NCI-H82 treated with DMSO at 0.1 percent for 48 hours (cell line): ENCODE results near the gene APOL6.
"Not testable (repeated sequence)": the region's sequence is repeated elsewhere in the genome, so short reads cannot be mapped to it uniquely, and the experiment has no call there.

Source experiments
- DNase-seq: peaks from one replicate; lab custom pipeline; 2025; ENCODE audit not compliant: unreplicated experiment; lab: John Stamatoyannopoulos, UW

APOL6 gene

DNA sequence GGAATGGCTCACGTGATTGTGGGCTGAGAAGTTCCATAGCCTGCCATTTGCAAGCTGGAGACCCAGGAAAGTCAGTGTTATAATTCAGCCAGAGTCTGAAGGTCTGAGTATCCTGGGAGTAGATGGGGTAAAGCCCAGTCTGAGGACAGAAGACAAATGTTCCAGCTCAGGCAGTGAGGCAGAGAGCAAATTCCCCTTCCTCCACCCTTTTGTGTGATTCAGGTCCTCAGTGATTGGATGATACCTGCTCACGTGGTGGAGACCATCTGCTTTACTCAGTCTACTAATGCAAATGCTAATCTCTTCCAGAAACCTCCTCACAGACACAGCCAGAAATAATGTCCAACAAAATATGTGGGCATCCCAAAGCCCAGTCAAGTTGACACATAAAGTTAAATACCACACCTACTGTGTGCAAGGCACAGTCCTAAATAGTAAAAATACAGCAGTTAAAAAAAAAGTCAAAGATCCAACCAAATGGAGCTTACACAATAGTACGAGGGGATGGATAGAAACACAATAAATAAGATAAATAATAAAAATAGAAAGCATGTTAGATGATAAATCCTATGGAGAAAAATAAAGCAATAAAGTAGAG lies 13.2 kb upstream of the APOL6 start:
- DNase-seq: peak; percentile 7

GRCh38 chr22:35637254-35637653 lies 11.0 kb upstream of the APOL6 start:
- no peak for DNase-seq

DNA sequence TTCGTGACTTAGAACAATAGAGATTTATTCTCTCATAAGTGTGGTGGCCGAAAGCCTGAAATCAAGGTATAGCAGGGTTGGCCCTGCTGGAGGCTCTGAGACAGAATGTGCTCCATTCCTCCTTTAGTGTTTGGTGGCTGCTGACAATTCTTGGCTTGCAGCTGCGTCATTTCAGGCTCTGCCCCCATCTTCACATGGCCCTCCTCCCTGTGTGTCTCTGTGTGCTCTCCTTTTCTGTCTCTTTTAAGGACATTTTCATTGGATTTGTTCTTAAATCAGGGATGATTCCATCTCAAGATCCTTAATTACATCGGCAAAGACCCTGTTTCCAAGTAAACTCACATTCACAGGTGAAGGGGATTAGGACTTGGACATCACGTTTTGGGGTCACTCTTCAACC lies 10.2 kb upstream of the APOL6 start:
- no peak for DNase-seq

GRCh38 chr22:35638410-35638809 lies 9.8 kb upstream of the APOL6 start:
- no peak for DNase-seq

- no peak for DNase-seq
These were observed 6.6 kb upstream of the APOL6 start for GRCh38 chr22:35641494-35642120.

DNA sequence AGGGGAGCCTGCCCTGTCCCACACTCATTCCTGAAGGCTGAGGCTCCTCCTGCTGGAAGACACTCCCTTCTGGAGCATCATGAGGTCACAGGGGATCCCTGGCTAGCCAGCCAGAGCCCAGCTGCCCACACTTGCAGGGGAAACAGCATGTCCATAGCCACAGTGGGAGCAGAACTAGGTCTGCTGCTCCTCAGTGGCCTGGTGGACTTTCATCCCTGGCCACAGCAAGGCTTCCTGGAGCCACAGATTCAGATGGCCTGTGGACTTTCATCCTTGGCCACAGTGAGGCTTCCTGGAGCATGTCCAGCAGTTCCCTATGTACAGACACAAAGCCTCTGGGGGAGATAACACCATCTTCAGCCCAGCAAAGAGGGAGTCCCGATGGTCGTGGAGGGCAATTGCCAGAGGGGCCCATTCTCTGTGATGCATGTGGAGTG lies 5.9 kb upstream of the APOL6 start:
- no peak for DNase-seq

DNA sequence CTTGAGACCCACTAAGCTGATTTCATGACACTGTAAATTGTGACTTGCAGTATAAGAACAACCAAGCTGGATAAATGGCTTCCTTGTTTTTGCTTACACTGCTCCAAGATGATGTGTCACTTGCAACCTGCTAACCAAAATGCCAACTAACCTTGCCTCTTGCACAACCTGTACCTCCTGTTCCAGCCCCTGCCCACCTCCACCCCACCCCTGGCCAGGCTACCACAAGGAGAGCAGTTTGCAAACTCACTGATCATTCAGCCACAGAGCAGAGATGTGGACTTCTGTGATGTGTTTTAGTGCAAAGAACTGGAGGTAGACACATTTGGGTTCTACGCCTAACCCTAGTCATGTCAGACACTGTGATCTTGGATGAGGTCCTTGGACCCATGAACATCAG lies 4.3 kb upstream of the APOL6 start:
- no peak for DNase-seq

GRCh38 chr22:35645646-35646045 lies 2.6 kb upstream of the APOL6 start:
- DNase-seq: no peak

GRCh38 chr22:35649026-35649553 lies 844 bp downstream of the APOL6 start:
- DNase-seq: no peak

DNA sequence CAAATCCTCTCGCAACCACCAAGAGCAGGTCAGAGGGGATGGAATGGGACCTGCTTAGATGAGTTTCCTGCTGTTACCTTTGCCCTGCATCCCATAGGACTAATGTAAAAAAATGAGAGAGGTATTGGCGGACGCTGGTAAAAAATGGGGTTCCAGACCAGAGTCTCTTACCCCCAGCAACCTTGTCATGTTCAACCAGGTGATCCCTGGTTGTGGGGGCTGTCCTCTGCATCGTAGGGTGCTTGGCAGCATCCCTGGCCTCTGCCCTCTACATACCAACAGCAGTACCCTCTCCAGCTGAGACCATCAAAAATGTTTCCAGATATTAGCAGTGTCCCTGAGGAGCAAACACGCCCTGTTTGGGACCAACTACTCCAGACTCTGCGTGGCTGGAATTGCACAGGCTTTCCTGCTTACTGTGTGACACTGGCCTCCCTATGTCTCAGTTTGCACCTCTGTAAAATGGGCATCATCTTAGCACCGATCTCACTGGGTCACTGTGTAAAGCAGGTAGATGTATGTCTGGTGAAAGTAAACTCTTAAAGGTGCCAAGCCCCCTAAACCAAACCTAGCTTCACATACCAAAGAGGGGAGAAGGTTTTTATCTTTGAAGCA lies 1.5 kb downstream of the APOL6 start:
- DNase-seq: no peak

GRCh38 chr22:35651085-35651484 lies 2.8 kb downstream of the APOL6 start:
- DNase-seq: no peak

GRCh38 chr22:35653824-35654223 lies 5.6 kb downstream of the APOL6 start:
- DNase-seq: no peak

DNA sequence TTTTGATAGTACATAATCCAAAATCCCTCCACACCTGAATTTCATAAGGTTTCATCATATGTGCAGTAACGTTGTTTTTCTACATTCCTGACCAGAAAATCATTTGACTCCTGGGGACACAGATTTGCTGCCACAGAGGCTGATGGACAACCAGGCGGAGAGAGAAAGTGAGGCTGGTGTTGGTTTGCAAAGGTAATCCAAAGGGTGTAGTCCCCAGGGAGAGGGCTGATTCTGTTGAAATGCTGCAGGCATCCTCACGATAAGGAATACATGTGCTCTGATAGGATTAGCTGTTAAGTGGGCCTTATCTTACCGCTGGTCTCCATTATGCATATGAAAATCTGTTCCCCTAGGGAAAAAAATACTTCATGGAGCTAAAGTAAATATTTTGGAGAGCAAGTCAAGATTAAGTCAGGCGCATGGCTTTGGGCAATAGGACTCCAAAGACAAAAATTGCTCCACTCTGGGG lies 8.1 kb downstream of the APOL6 start:
- DNase-seq: peak; percentile 78

GRCh38 chr22:35657571-35658312 lies 9.5 kb downstream of the APOL6 start:
- no peak for DNase-seq

DNA sequence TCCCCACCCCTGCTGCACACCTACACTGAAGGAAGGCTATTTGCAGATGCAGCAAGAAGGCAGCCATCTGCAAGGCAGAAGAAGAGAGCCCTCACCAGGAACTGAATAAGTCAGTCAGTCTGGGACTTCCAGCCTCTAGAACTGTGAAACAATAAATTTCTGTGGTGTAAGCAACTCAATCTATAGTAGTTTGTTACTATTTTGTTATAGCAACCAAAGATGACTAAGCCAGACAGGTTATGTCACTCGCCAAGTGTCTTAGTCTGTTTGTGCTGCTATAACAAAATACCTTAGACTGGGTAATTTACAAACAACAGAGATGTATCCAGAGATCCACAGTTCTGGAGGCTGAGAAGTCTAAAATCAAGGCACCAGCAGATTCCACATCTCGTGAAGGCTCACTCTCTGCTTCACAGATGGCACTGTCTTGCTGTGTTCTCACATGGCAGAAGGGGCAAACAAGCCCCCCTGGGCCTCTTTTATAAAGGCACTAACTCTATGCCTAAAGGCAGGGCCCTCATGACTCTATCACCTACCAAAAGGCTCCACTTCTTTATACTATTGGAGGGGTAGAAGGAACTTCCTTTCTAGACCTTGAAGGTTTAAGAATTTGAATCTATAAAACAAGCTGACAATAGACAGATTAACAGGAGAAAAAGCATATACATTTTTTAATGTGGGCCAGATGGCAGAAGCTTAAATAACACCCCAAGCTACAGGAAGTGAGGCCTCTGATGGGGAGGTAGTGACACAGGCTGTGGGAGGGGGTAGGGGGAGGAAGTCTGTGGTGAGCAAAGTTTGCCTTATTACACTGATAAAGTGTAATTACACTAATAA lies 12.3 kb downstream of the APOL6 start:
- DNase-seq: no peak

- no peak for DNase-seq
These were observed 13.2 kb downstream of the APOL6 start for GRCh38 chr22:35661464-35661863.

GRCh38 chr22:35662914-35663313 lies 14.7 kb downstream of the APOL6 start:
- no peak for DNase-seq

- DNase-seq: no peak
These were observed 15.1 kb downstream of the APOL6 start for GRCh38 chr22:35663371-35663770.

DNA sequence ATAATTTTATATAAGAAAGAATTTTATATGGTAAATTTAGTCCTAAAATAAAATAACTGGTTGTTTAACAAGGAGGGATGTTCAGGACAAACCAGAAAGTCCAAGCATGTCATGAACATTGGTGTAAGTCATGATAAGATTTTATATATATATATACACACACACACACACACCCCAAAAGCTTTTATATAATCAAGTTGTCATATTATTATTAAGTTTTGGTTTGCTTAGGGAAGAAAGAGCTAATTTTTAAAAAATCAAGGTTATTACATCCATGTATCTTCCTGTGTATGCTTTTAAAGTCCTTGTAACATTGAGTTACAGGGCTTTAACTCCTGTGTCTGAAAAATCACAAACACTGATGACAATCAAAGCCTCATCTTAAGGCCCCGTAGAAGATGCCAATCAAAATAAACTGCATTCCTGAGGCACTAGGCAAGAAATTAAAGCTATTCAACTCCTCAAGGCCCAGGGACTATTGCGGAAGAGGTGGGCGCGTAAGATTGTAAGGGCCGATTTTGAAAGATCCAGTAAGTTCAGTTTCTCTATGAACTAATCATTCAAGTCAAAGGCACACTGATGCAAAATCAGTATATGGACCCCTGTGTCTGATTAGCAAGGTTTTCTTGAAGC lies 16.8 kb downstream of the APOL6 start:
- no peak for DNase-seq

- not testable (repeated sequence) for DNase-seq
These were observed 18.5 kb downstream of the APOL6 start for GRCh38 chr22:35666699-35667098.
